Measurements from ENCODE around the gene EZH2. TPM values are rescaled to one million over a fixed set of nuclear protein-coding genes. Genes with fewer than 3 reads are reported as not detected.
A peak's percentile ranks its signal among the peaks of the same experiment; 100 is the strongest.

EZH2 gene
- total RNA-seq, 4 donors from 2014 or later: 9.5 to 16.3 (median 11.3) TPM

- 0 to 1% methylated on average over 36 to 48 of the region's 101 CpGs for WGBS, 2 donors
- peak overlapping the region; percentile 96 for H3K4me3 ChIP-seq (ENCODE audit: low read depth, poor library complexity, severe bottlenecking)
- TF ChIP-seq POLR2A (IDR thresholded peaks at IDR 0.05) (peak in 1 of 2 donors; percentile 19), CTCF (IDR thresholded peaks at IDR 0.05) (no peak)
- intact Hi-C loops (cut with DNase I; ENCODE audit: low total_unique reads): loop anchor here (10.0 kb wide), 1 partner anchor 60 kb away; no protein-coding TSS in a partner anchor
- peak; percentile 87 to 98 for DNase-seq (ENCODE audit: low spot score in 2 of 2)
Measured at GRCh38 chr7:148884299-148885022, 370 bp upstream of the EZH2 start.

- H3K4me3 ChIP-seq (ENCODE audit: low read depth, poor library complexity, severe bottlenecking): peak overlapping the region; percentile 96
- 1% methylated on average over 20 to 70 of the region's 88 CpGs for WGBS, 2 donors
- intact Hi-C loops (cut with DNase I; ENCODE audit: low total_unique reads): loop anchor here (10.0 kb wide), 1 partner anchor 61 kb away; no protein-coding TSS in a partner anchor
- TF ChIP-seq POLR2A (IDR thresholded peaks at IDR 0.05) (no peak), CTCF (IDR thresholded peaks at IDR 0.05) (no peak)
- DNase-seq (ENCODE audit: low spot score in 2 of 2): peak; percentile 27 to 92
Measured at GRCh38 chr7:148883266-148884048, 634 bp downstream of the EZH2 start.

- no peak for DNase-seq (ENCODE audit: low spot score in 2 of 2)
- TF ChIP-seq POLR2A (IDR thresholded peaks at IDR 0.05): no peak
- TF ChIP-seq CTCF (IDR thresholded peaks at IDR 0.05): no peak
- 1% methylated on average over 12 of the region's 12 CpGs for WGBS, 2 donors
- intact Hi-C loops (cut with DNase I; ENCODE audit: low total_unique reads): loop anchor here (10.0 kb wide), 1 partner anchor 62 kb away; no protein-coding TSS in a partner anchor
- peak overlapping the region; percentile 96 for H3K4me3 ChIP-seq (ENCODE audit: low read depth, poor library complexity, severe bottlenecking)
Measured at GRCh38 chr7:148882841-148883265, 1.2 kb downstream of the EZH2 start.

- DNase-seq (ENCODE audit: low spot score in 2 of 2): no peak
- intact Hi-C loops (cut with DNase I; ENCODE audit: low total_unique reads): loop anchor here (10.0 kb wide), 1 partner anchor 63 kb away; no protein-coding TSS in a partner anchor
- no peak overlapping the region for H3K4me3 ChIP-seq (ENCODE audit: low read depth, poor library complexity, severe bottlenecking)
- 36 to 38% methylated on average over 5 of the region's 5 CpGs for WGBS, 2 donors
- TF ChIP-seq CTCF (IDR thresholded peaks at IDR 0.05) (no peak), POLR2A (IDR thresholded peaks at IDR 0.05) (no peak)
Measured at GRCh38 chr7:148882192-148882591, 1.9 kb downstream of the EZH2 start.

- 89 to 96% methylated on average over 2 of the region's 2 CpGs for WGBS, 2 donors
- intact Hi-C loops (cut with DNase I; ENCODE audit: low total_unique reads): no loop called here
- TF ChIP-seq POLR2A (IDR thresholded peaks at IDR 0.05) (no peak), CTCF (IDR thresholded peaks at IDR 0.05) (no peak)
- DNase-seq (ENCODE audit: low spot score in 2 of 2): no peak
- H3K4me3 ChIP-seq (ENCODE audit: low read depth, poor library complexity, severe bottlenecking): no peak overlapping the region
Measured at GRCh38 chr7:148878317-148878716, 5.8 kb downstream of the EZH2 start.
